HG03280 (cell line): Measurements from ENCODE around the gene RCOR2.
"Not testable (repeated sequence)": the region's sequence is repeated elsewhere in the genome, so short reads cannot be mapped to it uniquely, and the experiment has no call there.

Source experiments
- ATAC-seq: cut with Tn5 transposase; IDR thresholded peaks from one replicate; pipeline ENCODE4 v1.9.1; 2021; ENCODE audit warnings: mild to moderate bottlenecking, moderate library complexity; ENCODE audit not compliant: unreplicated experiment

RCOR2 gene

GRCh38 chr11:63879598-63880402, 37.2 kb downstream of the RCOR2 start:
- ATAC-seq = no peak

GRCh38 chr11:63877658-63878241, 39.2 kb downstream of the RCOR2 start:
- no peak for ATAC-seq

GRCh38 chr11:63876616-63877015, 40.3 kb downstream of the RCOR2 start:
- no peak for ATAC-seq

GRCh38 chr11:63875506-63876065, 41.4 kb downstream of the RCOR2 start:
- ATAC-seq = no peak

- no peak for ATAC-seq
Observed at GRCh38 chr11:63874511-63874910, 42.5 kb downstream of the RCOR2 start.

- no peak for ATAC-seq
Observed at GRCh38 chr11:63873311-63873710, 43.7 kb downstream of the RCOR2 start.

- ATAC-seq = no peak
Observed at GRCh38 chr11:63872800-63873197, 44.2 kb downstream of the RCOR2 start.

- ATAC-seq = peak; percentile 87
Observed at GRCh38 chr11:63871962-63872799, 44.8 kb downstream of the RCOR2 start.

- ATAC-seq = no peak
Observed at GRCh38 chr11:63870351-63871140, 46.4 kb downstream of the RCOR2 start.

- ATAC-seq = no peak
Observed at GRCh38 chr11:63869683-63870082, 47.3 kb downstream of the RCOR2 start.

GRCh38 chr11:63869171-63869591, 47.8 kb downstream of the RCOR2 start:
- no peak for ATAC-seq

- ATAC-seq = no peak
Observed at GRCh38 chr11:63868399-63869064, 48.4 kb downstream of the RCOR2 start.

- ATAC-seq = no peak
Observed at GRCh38 chr11:63867511-63867910, 49.5 kb downstream of the RCOR2 start.

- ATAC-seq = peak; percentile 70
Observed at GRCh38 chr11:63866211-63866610, 50.8 kb downstream of the RCOR2 start.

GRCh38 chr11:63863620-63864019, 53.3 kb downstream of the RCOR2 start:
- not testable (repeated sequence) for ATAC-seq

- no peak for ATAC-seq
Observed at GRCh38 chr11:63862923-63863322, 54.0 kb downstream of the RCOR2 start.
